K562 (cell line): ENCODE results near the gene BZW1. TPM values are rescaled to one million over a fixed set of nuclear protein-coding genes. Genes with fewer than 3 reads are reported as not detected.

Experiments used
- ATAC-seq: fragments of 200-7000 bp; cut with Tn5 transposase; 3 replicates; pipeline ENCODE4 v1.9.1; 2020; ENCODE audit warnings: moderate library complexity
- BruUV-seq: library from RNA; stranded (reverse); fragments of 400-500 nt; replicated peaks from 2 replicates; lab custom pipeline; 2021; lab: Mats Ljungman, UMichigan
- CTCF ChIA-PET: fragments of 300-600 bp; formaldehyde crosslinking; extraction: SDS; loops from one replicate; lab custom pipeline; 2021; ENCODE audit warnings: low intra/inter-chr PET ratio; lab: Yijun Ruan, JAX
- POLR2A ChIA-PET: fragments of 300-600, 350-650 bp; sonication (Branson Sonifier 250); formaldehyde crosslinking; extraction: SDS; loops from one replicate; lab custom pipeline; 2021; ENCODE audit warnings: antibody characterized with exemption, inconsistent platforms; lab: Yijun Ruan, JAX
- DNase-seq, 4 experiments: peaks; one replicate each; pipeline versions ENCODE4 v3.0.0 to v3.0.0-alpha.2; 2011 to 2018; ENCODE audit warnings: low spot score in 3 of 4, mixed read lengths in 3 of 4; ENCODE audit errors: extremely low read depth in 1 of 4
- FAIRE-seq: peaks from 2 replicates; lab custom pipeline; 2011; peaks lifted over from hg19 to GRCh38; lab: Jason Lieb, UNC
- H2AFZ ChIP-seq: 2 replicates; pipeline ENCODE4 v1.6.0; 2011; ENCODE audit warnings: low read depth, low read length, control low read depth, inconsistent platforms
- H3K27ac ChIP-seq: fragments of 200-600 bp; 3 replicates; pipeline ENCODE4 v1.8.0; 2011; ENCODE audit warnings: low read depth, mild to moderate bottlenecking, control low read depth, inconsistent platforms, low read length, moderate library complexity, mixed read lengths; ENCODE audit errors: extremely low read depth
- H3K27me3 ChIP-seq, 2 experiments: fragments of 300-600 bp in 1 of 2; 2 replicates in 1 of 2; 3 replicates in 1 of 2; pipeline versions ENCODE4 v1.6.0 to v1.8.0; 2011; ENCODE audit warnings: inconsistent platforms in 2 of 2, low read length in 2 of 2, mild to moderate bottlenecking in 1 of 2, mixed read lengths in 1 of 2, moderate library complexity in 1 of 2; ENCODE audit not compliant: control insufficient read depth in 2 of 2, insufficient read depth in 2 of 2
- H3K36me3 ChIP-seq: fragments of 300-600 bp; 3 replicates; pipeline ENCODE4 v1.8.0; 2011; ENCODE audit warnings: mild to moderate bottlenecking, low read length, inconsistent platforms; ENCODE audit not compliant: control insufficient read depth, insufficient read depth
- H3K4me1 ChIP-seq, 2 experiments: fragments of 200-600 bp in 1 of 2; replicated peaks in 1 of 2; 2 replicates in 1 of 2; 3 replicates in 1 of 2; pipeline versions ENCODE4 v1.5.1 to v1.8.0; 2011; ENCODE audit warnings: inconsistent platforms in 2 of 2, low read length in 2 of 2, mild to moderate bottlenecking in 1 of 2, mixed read lengths in 1 of 2, moderate library complexity in 1 of 2; ENCODE audit not compliant: control insufficient read depth in 2 of 2, insufficient read depth in 2 of 2
- H3K4me2 ChIP-seq: 2 replicates; pipeline ENCODE4 v1.6.1; 2011; ENCODE audit warnings: low read length, control low read depth, inconsistent platforms, mixed read lengths; ENCODE audit not compliant: insufficient read depth
- H3K4me3 ChIP-seq: fragments of 200-600 bp; sonication (generic), shearing (Covaris generic); 2 replicates; pipeline ENCODE4 v1.5.1; 2016; ENCODE audit warnings: control low read depth, inconsistent platforms
- H3K79me2 ChIP-seq: fragments of 200-600 bp; 3 replicates; pipeline ENCODE4 v1.8.0; 2011; ENCODE audit warnings: low read length, inconsistent platforms; ENCODE audit not compliant: control insufficient read depth, insufficient read depth
- H3K9ac ChIP-seq, 2 experiments: 2 replicates each; pipeline versions ENCODE4 v1.6.0 to v1.6.1; 2011; ENCODE audit warnings: low read depth in 2 of 2, low read length in 2 of 2, control low read depth in 1 of 2, inconsistent platforms in 1 of 2, mild to moderate bottlenecking in 1 of 2, mixed read lengths in 1 of 2; ENCODE audit not compliant: insufficient read depth in 1 of 2
- H3K9me1 ChIP-seq: one replicate; pipeline ENCODE4 v1.6.0; 2011; ENCODE audit warnings: inconsistent platforms, mild to moderate bottlenecking, low read length, moderate library complexity; ENCODE audit not compliant: control insufficient read depth, insufficient read depth
- H3K9me3 ChIP-seq: replicated peaks from 2 replicates; pipeline ENCODE4 v1.5.1; 2011; ENCODE audit warnings: low read depth, low read length, inconsistent platforms; ENCODE audit not compliant: control insufficient read depth, insufficient read depth
- H4K20me1 ChIP-seq: replicated peaks from 2 replicates; pipeline ENCODE4 v1.6.1; 2011; ENCODE audit warnings: low read length, inconsistent platforms, mixed read lengths; ENCODE audit not compliant: control insufficient read depth, insufficient read depth
- ASH1L ChIP-seq: fragments of 450-650 bp; IDR thresholded peaks from 2 replicates; pipeline ENCODE4 v1.6.1; 2018; ENCODE audit warnings: borderline replicate concordance, mild to moderate bottlenecking, low read depth; ENCODE audit not compliant: partially characterized antibody
- CBFB ChIP-seq: sonication (generic); formaldehyde crosslinking; IDR thresholded peaks from 2 replicates; pipeline ENCODE4 v1.4.0; 2020; ENCODE audit warnings: mild to moderate bottlenecking, missing genetic modification reagents
- E2F1 ChIP-seq: sonication (generic); formaldehyde crosslinking; IDR thresholded peaks from 2 replicates; pipeline ENCODE4 v1.8.1; 2023; ENCODE audit warnings: mild to moderate bottlenecking, missing genetic modification reagents, moderate library complexity
- HMG20A ChIP-seq: fragments of 450-650 bp; formaldehyde crosslinking; conservative IDR thresholded peaks from 2 replicates; pipeline ENCODE4 v1.4.0; 2020; ENCODE audit warnings: mild to moderate bottlenecking, mixed read lengths
- MED1 ChIP-seq: sonication (generic); formaldehyde crosslinking; IDR thresholded peaks from 2 replicates; pipeline ENCODE4 v1.8.1; 2023; ENCODE audit warnings: missing genetic modification reagents, borderline replicate concordance
- MLX ChIP-seq, 2 experiments: fragments of 450-650 bp in 1 of 2; sonication (generic) in 1 of 2; formaldehyde crosslinking; conservative IDR thresholded peaks; 2 replicates each; pipeline versions ENCODE4 v1.4.0 to v1.8.1; 2020 to 2022; ENCODE audit warnings: mild to moderate bottlenecking in 1 of 2, missing genetic modification reagents in 1 of 2
- MNT ChIP-seq, 2 experiments: fragments of 450-650 bp; conservative IDR thresholded peaks; 2 replicates each; pipeline ENCODE4 v1.6.1; 2017; ENCODE audit warnings: mild to moderate bottlenecking in 2 of 2, moderate library complexity in 2 of 2
- POLR2H ChIP-seq: IDR thresholded peaks from 2 replicates; pipeline ENCODE4 v1.6.1; 2016; ENCODE audit warnings: missing genetic modification characterization, low read depth, mild to moderate bottlenecking, control low read depth, missing compliant biosample characterization, moderate library complexity
- SMARCE1 ChIP-seq: fragments of 450-650 bp; IDR thresholded peaks from 2 replicates; pipeline ENCODE4 v1.7.1; 2016; ENCODE audit warnings: mild to moderate bottlenecking
- ZNF408 ChIP-seq: fragments of 250-450 bp; sonication (Bioruptor Pico); IDR thresholded peaks from 2 replicates; pipeline ENCODE4 v1.4.0; 2020; ENCODE audit warnings: low read depth, mild to moderate bottlenecking, moderate library complexity
- ZNF668 ChIP-seq: fragments of 250-450 bp; sonication (Bioruptor Pico); IDR thresholded peaks from 2 replicates; pipeline ENCODE4 v1.8.0; 2022; ENCODE audit warnings: mild to moderate bottlenecking, inconsistent platforms
- WGBS: fragments of 100-300 bp; shearing (Covaris generic); methylation state at CpG from one replicate; pipeline ENCODE4 v1.1.6; 2016; ENCODE audit warnings: low coverage, mixed read lengths; ENCODE audit not compliant: insufficient coverage; ENCODE audit errors: missing lambda C conversion rate; 5-methylcytosine and 5-hydroxymethylcytosine counted together
- in situ Hi-C: fragments of 300-500 bp; cut with MboI; formaldehyde crosslinking; loops from 4 replicates; pipeline ENCODE4 v1.15.0; 2018; ENCODE audit warnings: inconsistent platforms, mixed read lengths
- intact Hi-C: fragments of 100-400 bp; cut with micrococcal nuclease; formaldehyde crosslinking; loops from 2 replicates; pipeline ENCODE4 v1.14.2; 2022
- polyA plus RNA-seq, 8 experiments: library from polyadenylated mRNA; depleted of rRNA in 4 of 8; stranded (reverse) in 5 of 8; unstranded in 3 of 8; fragments of >200 nt; fragmentation: Nextera tagmentation in 2 of 8; fragmentation: Illumina TruSeq in 1 of 8; extraction: Ambion mirVana in 2 of 8; extraction: Trizol in 1 of 8; gene quantifications; 2 replicates each; pipeline versions ENCODE4 v1.2.1 to v1.2.3, GENCODE V29; 2011 to 2014; ENCODE audit warnings: inconsistent platforms in 1 of 8, missing spikeins in 1 of 8
- total RNA-seq, 7 experiments: library from RNA; depleted of rRNA in 6 of 7; stranded (reverse); fragments of >200 nt in 6 of 7; fragmentation: Illumina TruSeq in 2 of 7; extraction: Trizol in 2 of 7; gene quantifications; 2 replicates each; pipeline versions ENCODE4 v1.2.1 to v1.2.3, GENCODE V29; 2011 to 2021; ENCODE audit warnings: low replicate concordance in 1 of 7

The BZW1 gene
- total and polyA plus RNA-seq, 9 of the 15 experiments (the other 6 are each of a cell fraction or from before 2014, with no cell fraction given): 110 to 244 (median 198) TPM

- Histone ChIP-seq H2AFZ (no peak overlapping the region), H3K9ac (no peak overlapping the region), H3K27ac (no peak overlapping the region), H3K4me3 (no peak overlapping the region), H3K27me3 (no peaks in the 10 kb centered on the region), H3K4me1 (no peaks in the 10 kb centered on the region), H3K4me2 (no peak overlapping the region), H3K9me3 (no peaks in the 10 kb centered on the region), H4K20me1 (no peaks in the 10 kb centered on the region), H3K9me1 (no peaks in the 10 kb centered on the region), H3K79me2 (no peaks in the 10 kb centered on the region), H3K36me3 (no peaks in the 10 kb centered on the region)
- FAIRE-seq: no peak
- intact Hi-C loops (no loop called here), in situ Hi-C loops (no loop called here)
- TF ChIP-seq ASH1L (no peak), ZNF668 (CRISPR knock-in tag) (no peak), E2F1 (CRISPR knock-in tag) (no peak), MED1 (CRISPR knock-in tag) (no peak), CBFB (CRISPR knock-in tag) (no peak), HMG20A (CRISPR knock-in tag) (no peak), ZNF408 (CRISPR knock-in tag) (no peak), MLX (CRISPR knock-in tag; conservative IDR thresholded peaks at IDR 0.05) (no peak), POLR2H (tag) (no peak), MNT (conservative IDR thresholded peaks at IDR 0.05) (no peak), SMARCE1 (no peak)
- DNase-seq: no peak
- BruUV-seq: no TSS peak
- ChIA-PET POLR2A (interaction anchor here (0.9 to 3.2 kb wide), 4 partner anchors 12 to 32 kb away, joined by 3 to 17 read pairs (median 8); no protein-coding TSS in a partner anchor), CTCF (no interaction called here)
- ATAC-seq: no peak
- WGBS: 53% methylated on average over 2 of the region's 2 CpGs
Observed at GRCh38 chr2:200829258-200829655, 17.5 kb downstream of the BZW1 start.
